SH-SY5Y (cell line): ENCODE results near the gene RFC4.

ENCODE experiments used
- GATA2 ChIP-seq: IDR thresholded peaks from 2 replicates; pipeline ENCODE4 v1.6.1; 2011; ENCODE audit warnings: mild to moderate bottlenecking, low read depth, low read length
- GATA3 ChIP-seq: IDR thresholded peaks from 2 replicates; pipeline ENCODE4 v1.6.1; 2011; ENCODE audit warnings: low read depth, mild to moderate bottlenecking, low read length, moderate library complexity

DNA sequence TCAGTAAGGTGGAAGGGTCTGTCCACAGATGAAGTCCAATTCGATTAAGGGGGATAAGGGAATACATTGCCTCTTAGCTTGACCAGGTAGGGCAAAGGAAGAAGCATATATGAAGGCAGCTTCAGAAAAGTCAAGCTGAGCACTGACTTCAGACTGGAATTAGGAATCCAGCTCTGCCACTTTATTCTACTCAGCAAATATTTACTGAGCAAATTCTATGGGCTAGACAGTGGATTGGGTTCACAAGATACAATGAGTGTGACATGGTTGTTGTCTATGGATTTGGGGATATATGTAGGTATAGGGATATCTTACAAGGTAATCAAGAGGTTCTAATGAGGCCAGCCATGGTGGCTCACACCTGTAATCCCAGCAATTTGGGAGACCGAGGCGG is 36.8 kb upstream of the RFC4 start:
- TF ChIP-seq GATA3 (no peak), GATA2 (no peak)
